ENCODE data around the gene NRXN3.

NRXN3 gene

GRCh38 chr14:78248501-78249090 is 78.4 kb downstream of the NRXN3 start:
- no peaks in the 10 kb centered on the region for H3K36me3 ChIP-seq (ENCODE audit: insufficient read depth, low read depth, low read length)
- no peaks in the 10 kb centered on the region for H3K27me3 ChIP-seq (ENCODE audit: insufficient read depth, low read length)
- peaks cover 7% of the 10 kb centered on the region; the same call in 1 of the 2 replicates for H3K4me1 ChIP-seq (ENCODE audit: insufficient read depth, low read length)
- H3K9me3 ChIP-seq (ENCODE audit: insufficient read depth, low read depth, low read length): no peaks in the 10 kb centered on the region
- H3K27ac ChIP-seq (ENCODE audit: low read length): no peak overlapping the region
- no peak overlapping the region for H3K9ac ChIP-seq (ENCODE audit: low read depth, low read length)
- H3K4me3 ChIP-seq (ENCODE audit: low read length): no peak overlapping the region

DNA sequence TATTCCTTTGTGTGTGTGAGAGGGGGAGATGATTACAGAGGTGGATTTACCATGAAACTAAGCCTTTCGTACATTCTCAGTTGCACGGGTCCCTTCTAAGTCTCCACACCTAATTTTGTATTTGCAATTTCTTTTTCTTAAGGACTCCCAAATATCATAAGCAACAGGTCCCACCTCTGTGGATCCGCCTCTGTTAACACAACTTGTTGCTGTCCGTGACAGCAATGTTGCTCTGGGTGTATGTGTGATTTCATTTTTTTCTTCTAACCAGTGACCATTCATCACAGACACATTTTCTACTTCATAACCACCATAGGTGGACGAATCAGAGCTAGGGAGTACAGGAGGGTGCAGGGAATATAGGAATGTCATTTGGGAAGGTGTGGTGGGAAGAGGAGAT is 81.1 kb downstream of the NRXN3 start:
- H3K9me3 ChIP-seq (ENCODE audit: insufficient read depth, low read depth, low read length): no peaks in the 10 kb centered on the region
- H3K27ac ChIP-seq (ENCODE audit: low read length): no peak overlapping the region
- H3K4me1 ChIP-seq (ENCODE audit: insufficient read depth, low read length): peaks cover 7% of the 10 kb centered on the region; the same call in 1 of the 2 replicates
- no peaks in the 10 kb centered on the region for H3K27me3 ChIP-seq (ENCODE audit: insufficient read depth, low read length)
- H3K36me3 ChIP-seq (ENCODE audit: insufficient read depth, low read depth, low read length): no peaks in the 10 kb centered on the region
- no peak overlapping the region for H3K9ac ChIP-seq (ENCODE audit: low read depth, low read length)
- H3K4me3 ChIP-seq (ENCODE audit: low read length): no peak overlapping the region

DNA sequence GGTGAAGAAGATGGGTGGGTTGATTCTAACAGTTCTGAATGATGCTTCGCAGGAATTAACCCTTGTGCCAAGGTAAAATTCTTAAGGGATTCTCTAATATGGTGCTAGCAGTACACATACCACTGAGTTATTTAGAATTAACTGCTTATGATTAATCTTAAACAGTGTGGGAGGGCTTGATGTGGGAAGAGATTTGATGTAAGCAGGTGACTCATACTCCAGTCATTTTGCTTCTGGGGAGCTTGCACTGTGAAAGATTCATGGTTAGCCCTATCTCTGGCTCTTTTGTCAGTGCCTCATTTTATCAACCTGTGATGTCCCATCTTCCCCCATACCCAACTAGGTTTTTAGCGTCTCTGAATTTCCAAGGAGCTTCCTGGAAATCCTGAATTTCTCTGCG is 83.8 kb downstream of the NRXN3 start:
- Histone ChIP-seq H3K27me3 (ENCODE audit: insufficient read depth, low read length) (no peaks in the 10 kb centered on the region), H3K9ac (ENCODE audit: low read depth, low read length) (no peak overlapping the region), H3K9me3 (ENCODE audit: insufficient read depth, low read depth, low read length) (no peaks in the 10 kb centered on the region), H3K27ac (ENCODE audit: low read length) (no peak overlapping the region), H3K36me3 (ENCODE audit: insufficient read depth, low read depth, low read length) (no peaks in the 10 kb centered on the region), H3K4me1 (ENCODE audit: insufficient read depth, low read length) (peaks cover 1% of the 10 kb centered on the region; the same call in 1 of the 2 replicates), H3K4me3 (ENCODE audit: low read length) (no peak overlapping the region)

DNA sequence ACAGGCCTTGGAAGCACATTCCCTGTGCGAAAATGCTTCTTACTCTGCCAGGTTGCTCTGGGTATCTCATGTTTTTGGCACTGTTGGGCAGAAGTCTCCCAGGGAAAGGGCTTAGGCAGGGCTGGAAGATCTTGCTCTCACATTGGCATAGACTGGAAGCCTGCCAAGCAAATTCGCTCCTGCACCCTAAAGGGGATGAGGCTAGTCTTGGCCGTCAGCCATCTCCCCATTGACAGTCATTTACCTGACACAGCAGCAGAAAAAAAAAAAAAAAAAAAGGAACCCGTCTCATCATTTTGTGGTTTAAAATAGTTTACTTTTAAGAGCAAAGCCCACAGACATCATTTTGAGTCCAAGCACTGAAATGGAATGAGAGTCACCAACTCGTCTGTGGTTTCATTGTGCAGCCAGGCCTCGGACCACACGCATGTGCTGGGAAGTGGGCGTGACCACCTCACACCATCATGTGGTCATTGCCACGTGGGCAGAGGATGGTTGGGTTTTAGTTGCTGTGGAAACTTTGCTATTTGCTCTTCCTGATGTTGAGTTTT is 84.8 kb downstream of the NRXN3 start:
- H3K4me1 ChIP-seq (ENCODE audit: insufficient read depth, low read length): no peaks in the 10 kb centered on the region
- H3K27me3 ChIP-seq (ENCODE audit: insufficient read depth, low read length): no peaks in the 10 kb centered on the region
- H3K27ac ChIP-seq (ENCODE audit: low read length): no peak overlapping the region
- H3K4me3 ChIP-seq (ENCODE audit: low read length): no peak overlapping the region
- no peaks in the 10 kb centered on the region for H3K9me3 ChIP-seq (ENCODE audit: insufficient read depth, low read depth, low read length)
- no peaks in the 10 kb centered on the region for H3K36me3 ChIP-seq (ENCODE audit: insufficient read depth, low read depth, low read length)
- H3K9ac ChIP-seq (ENCODE audit: low read depth, low read length): no peak overlapping the region

GRCh38 chr14:78259831-78260230 is 89.7 kb downstream of the NRXN3 start:
- Histone ChIP-seq H3K9ac (ENCODE audit: low read depth, low read length) (no peak overlapping the region), H3K4me1 (ENCODE audit: insufficient read depth, low read length) (no peaks in the 10 kb centered on the region; the same call in 1 of the 2 replicates), H3K27me3 (ENCODE audit: insufficient read depth, low read length) (no peaks in the 10 kb centered on the region), H3K27ac (ENCODE audit: low read length) (no peak overlapping the region), H3K36me3 (ENCODE audit: insufficient read depth, low read depth, low read length) (no peaks in the 10 kb centered on the region), H3K9me3 (ENCODE audit: insufficient read depth, low read depth, low read length) (no peaks in the 10 kb centered on the region), H3K4me3 (ENCODE audit: low read length) (no peak overlapping the region)

- Histone ChIP-seq H3K9ac (ENCODE audit: low read depth, low read length) (no peak overlapping the region), H3K4me3 (ENCODE audit: low read length) (no peak overlapping the region), H3K27ac (ENCODE audit: low read length) (no peak overlapping the region), H3K4me1 (ENCODE audit: insufficient read depth, low read length) (no peaks in the 10 kb centered on the region), H3K36me3 (ENCODE audit: insufficient read depth, low read depth, low read length) (no peaks in the 10 kb centered on the region), H3K9me3 (ENCODE audit: insufficient read depth, low read depth, low read length) (no peaks in the 10 kb centered on the region), H3K27me3 (ENCODE audit: insufficient read depth, low read length) (no peaks in the 10 kb centered on the region)
These were observed 108.5 kb downstream of the NRXN3 start for GRCh38 chr14:78278464-78279250.

GRCh38 chr14:78282437-78282836 is 112.3 kb downstream of the NRXN3 start:
- no peaks in the 10 kb centered on the region for H3K36me3 ChIP-seq (ENCODE audit: insufficient read depth, low read depth, low read length)
- no peak overlapping the region for H3K4me3 ChIP-seq (ENCODE audit: low read length)
- H3K4me1 ChIP-seq (ENCODE audit: insufficient read depth, low read length): no peaks in the 10 kb centered on the region
- no peaks in the 10 kb centered on the region for H3K9me3 ChIP-seq (ENCODE audit: insufficient read depth, low read depth, low read length)
- H3K27me3 ChIP-seq (ENCODE audit: insufficient read depth, low read length): no peaks in the 10 kb centered on the region
- H3K27ac ChIP-seq (ENCODE audit: low read length): no peak overlapping the region
- H3K9ac ChIP-seq (ENCODE audit: low read depth, low read length): no peak overlapping the region

- Histone ChIP-seq H3K9ac (ENCODE audit: low read depth, low read length) (no peak overlapping the region), H3K9me3 (ENCODE audit: insufficient read depth, low read depth, low read length) (no peaks in the 10 kb centered on the region)
These were observed 116.0 kb downstream of the NRXN3 start for GRCh38 chr14:78286210-78286609.

GRCh38 chr14:78292003-78292402 is 121.8 kb downstream of the NRXN3 start:
- H3K9me3 ChIP-seq (ENCODE audit: insufficient read depth, low read depth, low read length): no peaks in the 10 kb centered on the region
- H3K36me3 ChIP-seq (ENCODE audit: insufficient read depth, low read depth, low read length): no peaks in the 10 kb centered on the region
- H3K27me3 ChIP-seq (ENCODE audit: insufficient read depth, low read length): no peaks in the 10 kb centered on the region
- no peak overlapping the region for H3K27ac ChIP-seq (ENCODE audit: low read length)
- H3K4me1 ChIP-seq (ENCODE audit: insufficient read depth, low read length): peaks cover 13% of the 10 kb centered on the region; the same call in 1 of the 2 replicates
- no peak overlapping the region for H3K4me3 ChIP-seq (ENCODE audit: low read length)
- H3K9ac ChIP-seq (ENCODE audit: low read depth, low read length): no peak overlapping the region

More at GRCh38 chr14:78286210-78286609, 116.0 kb downstream of the NRXN3 start:
- H3K27me3 ChIP-seq (ENCODE audit: insufficient read depth, low read length): no peaks in the 10 kb centered on the region
- no peak overlapping the region for H3K27ac ChIP-seq (ENCODE audit: low read length)
- H3K4me3 ChIP-seq (ENCODE audit: low read length): no peak overlapping the region
- 0 out of 2 replicates have a peak, but pooled peaks cover 2% of the 10 kb centered on the region for H3K4me1 ChIP-seq (ENCODE audit: insufficient read depth, low read length)
- H3K36me3 ChIP-seq (ENCODE audit: insufficient read depth, low read depth, low read length): no peaks in the 10 kb centered on the region

DNA sequence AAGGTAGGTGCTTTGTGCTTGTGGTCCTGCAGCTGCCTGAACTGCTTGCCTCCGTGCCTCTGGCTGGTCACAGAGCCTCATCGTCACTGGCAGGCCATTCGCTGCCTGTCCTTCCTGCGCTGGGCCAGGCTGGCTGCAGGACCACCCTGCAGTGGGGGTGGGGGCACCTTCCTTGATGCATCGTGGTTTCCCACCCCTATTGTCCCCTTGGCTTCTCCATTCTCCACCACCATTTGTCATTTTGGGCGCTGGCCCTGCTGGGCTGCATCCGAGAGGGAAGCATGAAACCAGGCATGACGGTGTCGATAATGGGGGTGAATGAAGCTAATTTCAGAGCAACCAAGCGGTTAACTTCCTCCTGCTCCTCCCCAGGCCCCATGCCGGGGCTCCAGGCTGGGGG is 127.7 kb downstream of the NRXN3 start:
- no peak overlapping the region for H3K27ac ChIP-seq (ENCODE audit: low read length)
- H3K9me3 ChIP-seq (ENCODE audit: insufficient read depth, low read depth, low read length): no peaks in the 10 kb centered on the region
- no peak overlapping the region for H3K9ac ChIP-seq (ENCODE audit: low read depth, low read length)
- H3K4me3 ChIP-seq (ENCODE audit: low read length): no peak overlapping the region
- H3K27me3 ChIP-seq (ENCODE audit: insufficient read depth, low read length): no peaks in the 10 kb centered on the region
- peaks cover 9% of the 10 kb centered on the region for H3K4me1 ChIP-seq (ENCODE audit: insufficient read depth, low read length)
- no peaks in the 10 kb centered on the region for H3K36me3 ChIP-seq (ENCODE audit: insufficient read depth, low read depth, low read length)

GRCh38 chr14:78298298-78298697 is 128.1 kb downstream of the NRXN3 start:
- no peak overlapping the region for H3K4me3 ChIP-seq (ENCODE audit: low read length)
- H3K27me3 ChIP-seq (ENCODE audit: insufficient read depth, low read length): no peaks in the 10 kb centered on the region
- H3K4me1 ChIP-seq (ENCODE audit: insufficient read depth, low read length): peaks cover 11% of the 10 kb centered on the region
- no peaks in the 10 kb centered on the region for H3K36me3 ChIP-seq (ENCODE audit: insufficient read depth, low read depth, low read length)
- H3K9ac ChIP-seq (ENCODE audit: low read depth, low read length): no peak overlapping the region
- H3K9me3 ChIP-seq (ENCODE audit: insufficient read depth, low read depth, low read length): no peaks in the 10 kb centered on the region
- H3K27ac ChIP-seq (ENCODE audit: low read length): no peak overlapping the region

DNA sequence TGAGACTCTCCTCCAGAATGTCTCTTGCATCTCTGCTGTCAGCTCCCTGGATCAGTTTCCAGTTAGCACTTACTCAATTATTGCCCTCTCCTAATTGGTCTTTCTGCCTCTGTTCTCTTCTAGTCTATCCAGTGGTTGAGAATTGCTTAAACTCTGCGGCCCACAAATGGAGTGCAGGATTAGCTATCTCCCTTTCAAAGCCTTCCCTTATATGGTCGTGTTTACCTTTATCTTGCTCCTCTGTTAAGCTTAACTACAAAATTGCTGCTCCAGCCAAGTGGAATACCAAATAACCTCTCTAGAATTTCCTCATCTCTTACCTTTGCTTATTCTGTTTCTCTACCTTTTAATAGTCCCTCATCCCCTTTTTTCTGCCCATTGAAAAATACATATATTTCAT is 132.7 kb downstream of the NRXN3 start:
- Histone ChIP-seq H3K4me1 (ENCODE audit: insufficient read depth, low read length) (peaks cover 8% of the 10 kb centered on the region), H3K9ac (ENCODE audit: low read depth, low read length) (no peak overlapping the region), H3K36me3 (ENCODE audit: insufficient read depth, low read depth, low read length) (no peaks in the 10 kb centered on the region), H3K27ac (ENCODE audit: low read length) (peak overlapping the region; percentile 53), H3K4me3 (ENCODE audit: low read length) (no peak overlapping the region), H3K9me3 (ENCODE audit: insufficient read depth, low read depth, low read length) (no peaks in the 10 kb centered on the region), H3K27me3 (ENCODE audit: insufficient read depth, low read length) (no peaks in the 10 kb centered on the region)
